GM13977 (cell line): ENCODE data around the gene CTCF.

Experiments
- DNase-seq: peaks from one replicate; pipeline ENCODE4 v3.0.0; 2012; ENCODE audit warnings: low spot score
- in situ Hi-C: fragments of 300-500 bp; cut with MboI; formaldehyde crosslinking; loops from one replicate; pipeline ENCODE4 v1.12.0; 2022; ENCODE audit warnings: low sequenced_read_pairs, low pct_unique_long_range_greater_than_20kb, mixed read lengths, inconsistent platforms; ENCODE audit not compliant: unreplicated experiment
- TF ChIP-seq, protein P1 (sequence below): IDR thresholded peaks from 2 replicates; pipeline ENCODE4 v1.5.1; 2012; ENCODE audit warnings: mild to moderate bottlenecking, control low read depth; ENCODE audit not compliant: insufficient read depth; ENCODE audit errors: extremely low read depth, missing control alignments

The CTCF gene

DNA sequence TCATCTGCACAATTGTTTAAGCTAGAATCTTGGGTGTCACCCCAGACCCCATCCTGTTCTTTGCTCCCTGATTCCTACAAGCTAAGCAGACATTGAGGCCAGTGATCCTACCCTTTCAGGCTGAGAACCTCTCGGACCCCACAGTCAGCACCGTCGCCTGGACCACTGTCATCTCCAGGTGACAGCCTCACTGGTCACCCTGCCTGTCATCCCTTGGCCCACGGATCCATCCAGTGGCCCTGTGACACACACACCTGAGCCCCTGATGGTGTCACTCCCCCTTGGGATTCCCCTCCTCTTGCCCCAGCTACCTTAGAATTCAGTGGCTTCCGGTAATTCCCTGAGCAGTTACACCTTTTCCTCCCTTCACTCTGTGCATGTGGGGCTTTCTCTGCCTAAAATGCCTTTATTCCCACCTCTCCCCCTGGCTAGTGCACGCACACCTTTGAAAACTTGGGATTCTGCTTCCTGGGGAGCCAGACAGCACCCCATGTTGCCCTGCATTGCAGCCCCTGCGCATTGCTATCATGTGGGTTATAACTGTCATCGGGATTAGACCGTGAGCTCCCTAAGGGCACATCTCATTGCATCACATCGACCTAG lies 107.3 kb downstream of the CTCF start:
- DNase-seq = no peak
- TF ChIP-seq, protein P1, sequence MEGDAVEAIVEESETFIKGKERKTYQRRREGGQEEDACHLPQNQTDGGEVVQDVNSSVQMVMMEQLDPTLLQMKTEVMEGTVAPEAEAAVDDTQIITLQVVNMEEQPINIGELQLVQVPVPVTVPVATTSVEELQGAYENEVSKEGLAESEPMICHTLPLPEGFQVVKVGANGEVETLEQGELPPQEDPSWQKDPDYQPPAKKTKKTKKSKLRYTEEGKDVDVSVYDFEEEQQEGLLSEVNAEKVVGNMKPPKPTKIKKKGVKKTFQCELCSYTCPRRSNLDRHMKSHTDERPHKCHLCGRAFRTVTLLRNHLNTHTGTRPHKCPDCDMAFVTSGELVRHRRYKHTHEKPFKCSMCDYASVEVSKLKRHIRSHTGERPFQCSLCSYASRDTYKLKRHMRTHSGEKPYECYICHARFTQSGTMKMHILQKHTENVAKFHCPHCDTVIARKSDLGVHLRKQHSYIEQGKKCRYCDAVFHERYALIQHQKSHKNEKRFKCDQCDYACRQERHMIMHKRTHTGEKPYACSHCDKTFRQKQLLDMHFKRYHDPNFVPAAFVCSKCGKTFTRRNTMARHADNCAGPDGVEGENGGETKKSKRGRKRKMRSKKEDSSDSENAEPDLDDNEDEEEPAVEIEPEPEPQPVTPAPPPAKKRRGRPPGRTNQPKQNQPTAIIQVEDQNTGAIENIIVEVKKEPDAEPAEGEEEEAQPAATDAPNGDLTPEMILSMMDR = no peak
- in situ Hi-C loops = loop anchor here (10.0 kb wide), 1 partner anchor 145 kb away; no protein-coding TSS in a partner anchor

DNA sequence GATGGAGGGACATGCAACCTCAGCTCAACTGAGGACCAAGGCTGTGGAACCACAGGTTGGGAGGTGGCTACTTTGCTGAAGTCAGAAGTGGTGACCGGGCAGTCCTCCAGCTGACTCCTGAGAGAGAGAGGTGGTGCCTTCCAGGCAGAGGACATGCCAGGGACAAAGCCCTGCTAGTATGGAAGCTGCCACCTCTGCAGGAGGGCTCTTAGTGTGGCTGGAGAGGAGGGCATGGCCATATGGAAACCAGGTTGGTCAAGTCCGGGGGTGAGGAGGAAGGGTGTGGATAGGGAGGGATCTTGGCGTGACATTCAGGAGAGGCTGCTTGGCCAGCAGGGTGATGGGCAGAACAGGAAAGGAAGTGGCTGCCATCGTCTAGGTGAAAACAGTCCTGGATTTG lies 110.0 kb downstream of the CTCF start:
- peak; percentile 14 for DNase-seq
- in situ Hi-C loops = loop anchor here (10.0 kb wide), 1 partner anchor 142 kb away; no protein-coding TSS in a partner anchor
- TF ChIP-seq, protein P1 = no peak

DNA sequence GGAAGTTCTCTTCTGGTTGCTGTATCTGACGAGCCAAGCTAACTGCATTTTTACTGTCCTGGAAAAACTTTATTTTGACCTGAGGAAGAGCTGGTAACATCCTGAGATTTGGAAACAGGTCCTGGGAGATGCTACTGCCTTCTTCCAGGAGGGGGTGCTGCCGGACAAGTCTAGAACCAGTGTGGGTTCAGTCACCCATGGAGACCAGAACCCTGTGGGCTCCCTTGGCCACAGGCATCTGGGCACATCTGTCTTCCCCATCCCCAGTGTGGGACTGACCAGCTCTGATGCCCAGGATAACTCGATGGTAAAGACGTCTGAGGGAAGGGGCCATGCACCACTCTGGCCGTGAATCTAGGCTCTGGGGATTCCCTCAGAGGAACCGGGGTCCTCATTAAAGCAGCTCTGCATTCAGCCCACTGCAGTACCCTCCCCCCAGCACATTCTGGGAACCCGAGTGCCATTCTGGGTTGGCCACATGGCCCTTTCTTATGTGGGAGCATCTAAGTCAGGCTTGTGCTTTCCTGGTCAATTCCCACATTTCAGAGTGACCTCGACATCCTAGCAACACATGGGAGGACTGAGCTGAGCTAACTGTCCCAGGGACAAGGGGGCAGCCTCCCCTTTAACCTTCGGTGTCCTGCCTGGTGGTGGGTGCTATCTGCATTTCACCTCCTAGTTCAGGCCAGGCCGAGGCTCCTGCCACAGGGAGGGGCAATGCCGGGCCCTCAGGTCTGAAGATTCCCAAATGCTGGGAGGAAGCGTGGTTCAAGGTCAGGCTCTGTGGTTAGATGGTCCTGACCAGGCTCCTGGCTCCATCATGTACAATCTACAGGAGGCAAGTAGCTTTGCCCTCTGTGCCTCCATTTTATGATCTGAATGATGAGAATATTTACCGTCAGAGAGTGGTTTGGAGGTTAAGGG lies 110.7 kb downstream of the CTCF start:
- in situ Hi-C loops = loop anchor here (10.0 kb wide), 1 partner anchor 142 kb away; no protein-coding TSS in a partner anchor
- TF ChIP-seq, protein P1 = peak; percentile 87
- peak; percentile 88 for DNase-seq

DNA sequence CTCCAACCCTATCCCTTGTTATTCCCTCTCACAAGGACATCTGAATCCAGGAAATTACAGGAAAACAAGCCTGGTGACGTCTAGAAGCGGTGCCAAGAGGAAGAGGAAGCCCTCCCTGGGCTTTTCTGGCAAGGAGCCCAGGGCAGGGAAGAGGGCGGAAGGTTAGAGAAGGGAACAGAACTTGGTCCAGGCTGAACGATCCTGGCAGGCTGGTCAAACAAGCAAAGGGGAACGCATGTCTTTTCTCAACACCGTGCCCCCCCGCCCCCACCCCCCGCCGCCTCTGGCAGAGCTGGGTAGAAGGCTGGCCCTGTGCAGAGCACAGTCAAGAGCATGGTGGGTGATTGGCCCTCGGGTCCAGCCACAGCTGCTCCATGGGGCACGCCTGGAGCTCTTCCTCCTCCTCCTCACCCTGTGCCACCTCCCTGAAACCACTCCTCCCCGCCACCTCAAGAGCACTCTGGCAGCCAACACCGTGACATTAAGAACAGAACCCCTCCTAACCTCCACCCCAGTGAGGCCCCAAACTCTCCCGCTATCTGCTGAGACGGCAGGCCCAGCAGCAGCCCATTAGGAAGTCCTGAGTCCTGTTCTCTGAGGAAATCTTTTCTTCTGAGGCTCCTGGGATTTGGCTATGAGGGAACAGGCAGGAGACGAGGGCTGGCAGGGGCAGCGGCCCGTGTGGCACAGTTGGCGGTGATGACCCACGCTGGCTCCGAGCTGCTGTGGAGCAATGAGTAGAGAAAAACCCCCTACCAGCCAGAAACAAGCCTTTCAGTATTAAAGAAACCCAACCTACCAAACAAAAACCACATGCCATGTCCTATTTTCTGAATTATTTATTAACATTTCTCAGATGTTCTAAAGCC lies 111.6 kb downstream of the CTCF start:
- in situ Hi-C loops = loop anchor here (10.0 kb wide), 1 partner anchor 141 kb away; no protein-coding TSS in a partner anchor
- no peak for DNase-seq
- TF ChIP-seq, protein P1 = no peak

DNA sequence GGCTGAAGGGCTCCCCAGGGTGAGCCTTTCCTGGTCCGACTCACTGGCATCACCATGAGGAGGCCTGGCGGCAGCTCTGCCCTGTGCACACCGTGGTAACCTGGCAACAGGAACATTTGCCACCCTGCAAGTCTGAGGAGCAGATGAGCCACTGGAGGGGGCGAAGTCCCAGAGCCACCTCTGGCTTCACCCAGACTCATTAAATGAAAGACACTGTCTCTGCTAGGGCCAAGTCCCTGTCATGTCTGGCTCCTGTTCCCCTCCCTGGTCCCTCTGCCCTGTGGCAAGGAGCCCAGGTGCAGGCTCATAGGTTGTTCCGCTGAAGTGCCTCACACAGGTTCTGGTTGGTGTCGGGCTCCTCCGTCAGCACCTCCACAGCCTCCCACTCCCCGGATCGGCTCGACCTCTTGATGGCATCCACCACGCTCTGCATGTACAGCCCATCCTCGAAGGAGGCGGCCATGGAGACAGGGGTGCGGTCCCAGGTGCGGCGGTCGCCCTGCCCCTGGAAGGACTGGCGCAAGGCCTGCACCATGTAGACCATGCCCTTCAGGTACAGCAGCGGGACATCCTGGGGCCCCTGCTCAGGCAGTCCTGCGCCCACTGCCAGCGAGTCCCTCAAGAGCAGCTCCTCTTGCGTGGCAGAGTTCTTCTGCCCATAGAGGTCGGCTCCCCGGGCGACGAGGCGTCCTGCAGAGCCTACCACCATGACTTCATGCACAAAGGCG lies 112.7 kb downstream of the CTCF start:
- in situ Hi-C loops = loop anchor here (10.0 to 25.0 kb wide), 2 partner anchors 140 to 387 kb away; no protein-coding TSS in a partner anchor
- TF ChIP-seq, protein P1 = no peak
- no peak for DNase-seq

DNA sequence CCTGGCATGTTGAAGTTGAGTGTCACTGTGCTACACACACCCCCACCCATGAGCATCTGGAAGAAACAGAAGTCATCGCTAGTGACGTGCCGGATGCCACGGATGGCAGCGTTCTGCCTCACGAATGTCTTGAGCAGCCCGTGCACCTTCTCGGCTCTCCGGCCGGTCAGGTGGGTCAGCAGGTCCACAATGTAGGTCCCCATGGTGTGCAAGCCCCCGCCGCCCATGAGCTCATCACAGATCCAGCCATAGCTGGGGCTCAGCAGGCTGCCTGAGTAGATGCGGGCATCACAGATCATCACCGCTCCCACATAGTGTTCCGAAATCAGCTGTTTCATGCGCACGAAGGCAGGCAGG lies 113.2 kb downstream of the CTCF start:
- TF ChIP-seq, protein P1 = no peak
- in situ Hi-C loops = loop anchor here (10.0 to 25.0 kb wide), 2 partner anchors 139 to 387 kb away; no protein-coding TSS in a partner anchor
- no peak for DNase-seq
